WTC11 (cell line): ENCODE measurements around the gene RRAD. TPM values are rescaled to one million over a fixed set of nuclear protein-coding genes. Genes with fewer than 3 reads are reported as not detected.

Experiments
- ATAC-seq: fragments of 200-7000 bp; cut with Tn5 transposase; 2 replicates; pipeline ENCODE4 v1.10.0; 2021; ENCODE audit warnings: mild to moderate bottlenecking, moderate library complexity
- CTCF ChIA-PET: fragments of 300-600 bp; sonication (Branson Sonifier 250); formaldehyde crosslinking; loops from one replicate; lab custom pipeline; 2021; ENCODE audit warnings: antibody characterized with exemption; lab: Charles Lee
- POLR2A ChIA-PET: fragments of 350-600 bp; sonication (Branson Sonifier 250); formaldehyde crosslinking; loops from one replicate; lab custom pipeline; 2021; ENCODE audit warnings: antibody characterized with exemption; lab: Charles Lee
- DNase-seq: peaks from one replicate; pipeline ENCODE4 v3.0.0; 2021; ENCODE audit warnings: low spot score
- H3K27ac Mint-ChIP-seq: 2 replicates; pipeline ENCODE4 v1.8.0; 2021; ENCODE audit warnings: mixed read lengths
- H3K27me3 Mint-ChIP-seq: 2 replicates; pipeline ENCODE4 v1.8.0; 2021; ENCODE audit warnings: low read depth, mild to moderate bottlenecking, moderate library complexity, mixed read lengths
- H3K36me3 Mint-ChIP-seq: 2 replicates; pipeline ENCODE4 v1.8.0; 2021; ENCODE audit warnings: mixed read lengths
- H3K4me1 Mint-ChIP-seq: 2 replicates; pipeline ENCODE4 v1.8.0; 2022; ENCODE audit warnings: mixed read lengths
- H3K4me3 Mint-ChIP-seq: 2 replicates; pipeline ENCODE4 v1.8.0; 2021; ENCODE audit warnings: mild to moderate bottlenecking, moderate library complexity, mixed read lengths
- H3K9me3 Mint-ChIP-seq: 2 replicates; pipeline ENCODE4 v1.8.0; 2021; ENCODE audit warnings: mixed read lengths
- AFF4 ChIP-seq: sonication (generic); formaldehyde crosslinking; IDR thresholded peaks from 2 replicates; pipeline ENCODE4 v1.8.1; 2023; ENCODE audit warnings: mild to moderate bottlenecking, missing genetic modification reagents, borderline replicate concordance
- ETV6 ChIP-seq: sonication (generic); formaldehyde crosslinking; IDR thresholded peaks from 2 replicates; pipeline ENCODE4 v1.8.1; 2022; ENCODE audit warnings: mild to moderate bottlenecking, missing genetic modification reagents
- FOXJ3 ChIP-seq: sonication (generic); formaldehyde crosslinking; IDR thresholded peaks from 2 replicates; pipeline ENCODE4 v1.9.0; 2021; ENCODE audit warnings: missing genetic modification reagents, mild to moderate bottlenecking, borderline replicate concordance
- GRHL2 ChIP-seq: fragments of 250-450 bp; sonication (Bioruptor Pico); IDR thresholded peaks from 2 replicates; pipeline ENCODE4 v1.8.0; 2022; ENCODE audit warnings: mild to moderate bottlenecking, moderate library complexity; ENCODE audit not compliant: insufficient replicate concordance, severe bottlenecking
- GTF2I ChIP-seq: fragments of 250-450 bp; sonication (Bioruptor Pico); conservative IDR thresholded peaks from 2 replicates; pipeline ENCODE4 v1.4.0; 2021; ENCODE audit warnings: mild to moderate bottlenecking
- HMGA2 ChIP-seq: fragments of 250-450 bp; sonication (Bioruptor Pico); IDR thresholded peaks from 2 replicates; pipeline ENCODE4 v1.4.0; 2021; ENCODE audit warnings: mild to moderate bottlenecking, moderate library complexity
- MAX ChIP-seq: sonication (generic); formaldehyde crosslinking; IDR thresholded peaks from 2 replicates; pipeline ENCODE4 v1.8.0; 2022; ENCODE audit warnings: mild to moderate bottlenecking, missing genetic modification reagents
- MYBL2 ChIP-seq: sonication (generic); formaldehyde crosslinking; IDR thresholded peaks from 2 replicates; pipeline ENCODE4 v1.8.1; 2023; ENCODE audit warnings: mild to moderate bottlenecking, moderate library complexity, missing genetic modification reagents
- NFE2L1 ChIP-seq: sonication (generic); formaldehyde crosslinking; IDR thresholded peaks from 2 replicates; pipeline ENCODE4 v1.8.1; 2023; ENCODE audit warnings: missing genetic modification reagents
- ZNF138 ChIP-seq: sonication (generic); formaldehyde crosslinking; conservative IDR thresholded peaks from 2 replicates; pipeline ENCODE4 v1.8.1; 2022; ENCODE audit warnings: mild to moderate bottlenecking, moderate library complexity, missing genetic modification reagents
- ZNF263 ChIP-seq: sonication (generic); formaldehyde crosslinking; IDR thresholded peaks from 2 replicates; pipeline ENCODE4 v1.8.1; 2022; ENCODE audit warnings: low read depth, mild to moderate bottlenecking, moderate library complexity, missing genetic modification reagents
- ZNF425 ChIP-seq: fragments of 250-450 bp; sonication (Bioruptor Pico); conservative IDR thresholded peaks from 2 replicates; pipeline ENCODE4 v1.9.0; 2021; ENCODE audit warnings: mild to moderate bottlenecking
- total RNA-seq: library from RNA; stranded (reverse); gene quantifications from 3 replicates; pipeline ENCODE4 v1.2.3, GENCODE V29; 2021
- TF ChIP-seq, protein P1 (sequence below): sonication (generic); formaldehyde crosslinking; IDR thresholded peaks from 2 replicates; pipeline ENCODE4 v1.8.1; 2022; ENCODE audit warnings: mild to moderate bottlenecking, missing genetic modification reagents, moderate library complexity, borderline replicate concordance
- TF ChIP-seq, protein P2 (sequence below): sonication (generic); formaldehyde crosslinking; IDR thresholded peaks from 2 replicates; pipeline ENCODE4 v1.8.1; 2022; ENCODE audit warnings: mild to moderate bottlenecking, moderate library complexity, missing genetic modification reagents
- TF ChIP-seq, protein P3 (sequence below): sonication (generic); formaldehyde crosslinking; IDR thresholded peaks from 2 replicates; pipeline ENCODE4 v1.8.0; 2023; ENCODE audit warnings: missing genetic modification reagents

RRAD gene
- total RNA-seq, 1 experiment from 2014 or later, result 0.52 TPM

GRCh38 chr16:66937725-66938337 lies 12.5 kb upstream of the RRAD start (continued):
- TF ChIP-seq HMGA2 (CRISPR knock-in tag) (no peak), MAX (CRISPR knock-in tag) (no peak), ZNF263 (CRISPR knock-in tag) (no peak), ZNF425 (CRISPR knock-in tag) (no peak)
- TF ChIP-seq, protein P1, sequence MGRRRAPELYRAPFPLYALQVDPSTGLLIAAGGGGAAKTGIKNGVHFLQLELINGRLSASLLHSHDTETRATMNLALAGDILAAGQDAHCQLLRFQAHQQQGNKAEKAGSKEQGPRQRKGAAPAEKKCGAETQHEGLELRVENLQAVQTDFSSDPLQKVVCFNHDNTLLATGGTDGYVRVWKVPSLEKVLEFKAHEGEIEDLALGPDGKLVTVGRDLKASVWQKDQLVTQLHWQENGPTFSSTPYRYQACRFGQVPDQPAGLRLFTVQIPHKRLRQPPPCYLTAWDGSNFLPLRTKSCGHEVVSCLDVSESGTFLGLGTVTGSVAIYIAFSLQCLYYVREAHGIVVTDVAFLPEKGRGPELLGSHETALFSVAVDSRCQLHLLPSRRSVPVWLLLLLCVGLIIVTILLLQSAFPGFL (CRISPR knock-in tag), result no peak
- TF ChIP-seq, all 79 proteins: peak for 0

- no peak for DNase-seq
- POLR2A ChIA-PET, result no interaction called here
- Mint-ChIP-seq H3K9me3 (no peaks in the 10 kb centered on the region), H3K4me1 (peaks cover 29% of the 10 kb centered on the region), H3K4me3 (0 out of 2 replicates have a peak overlapping the region, but pooled peaks have one; percentile 37), H3K27ac (no peak overlapping the region), H3K36me3 (peaks cover 10% of the 10 kb centered on the region), H3K27me3 (peaks cover 13% of the 10 kb centered on the region)
- CTCF ChIA-PET, result interaction anchor here (1.6 kb wide), 1 partner anchor 218 kb away, joined by 4 read pairs; no protein-coding TSS in a partner anchor
- no peak for TF ChIP-seq MYBL2 (CRISPR knock-in tag)
- no peak for TF ChIP-seq NFE2L1
- TF ChIP-seq, protein P2, sequence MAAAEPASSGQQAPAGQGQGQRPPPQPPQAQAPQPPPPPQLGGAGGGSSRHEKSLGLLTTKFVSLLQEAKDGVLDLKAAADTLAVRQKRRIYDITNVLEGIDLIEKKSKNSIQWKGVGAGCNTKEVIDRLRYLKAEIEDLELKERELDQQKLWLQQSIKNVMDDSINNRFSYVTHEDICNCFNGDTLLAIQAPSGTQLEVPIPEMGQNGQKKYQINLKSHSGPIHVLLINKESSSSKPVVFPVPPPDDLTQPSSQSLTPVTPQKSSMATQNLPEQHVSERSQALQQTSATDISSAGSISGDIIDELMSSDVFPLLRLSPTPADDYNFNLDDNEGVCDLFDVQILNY (CRISPR knock-in tag), result no peak
- no peak for TF ChIP-seq FOXJ3 (CRISPR knock-in tag)
- TF ChIP-seq GRHL2 (CRISPR knock-in tag), result no peak
- TF ChIP-seq GTF2I, result no peak
- TF ChIP-seq AFF4 (CRISPR knock-in tag), result no peak
- TF ChIP-seq, protein P3, sequence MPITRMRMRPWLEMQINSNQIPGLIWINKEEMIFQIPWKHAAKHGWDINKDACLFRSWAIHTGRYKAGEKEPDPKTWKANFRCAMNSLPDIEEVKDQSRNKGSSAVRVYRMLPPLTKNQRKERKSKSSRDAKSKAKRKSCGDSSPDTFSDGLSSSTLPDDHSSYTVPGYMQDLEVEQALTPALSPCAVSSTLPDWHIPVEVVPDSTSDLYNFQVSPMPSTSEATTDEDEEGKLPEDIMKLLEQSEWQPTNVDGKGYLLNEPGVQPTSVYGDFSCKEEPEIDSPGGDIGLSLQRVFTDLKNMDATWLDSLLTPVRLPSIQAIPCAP (CRISPR knock-in tag), result no peak
- no peak for TF ChIP-seq ETV6 (CRISPR knock-in tag)
- TF ChIP-seq ZNF138 (CRISPR knock-in tag), result no peak
- TF ChIP-seq, all 79 proteins: peak for 0
- no peak for ATAC-seq
Observed at GRCh38 chr16:66936889-66937554, 11.7 kb upstream of the RRAD start.
